ENCODE results near the gene CST2. TPM values are rescaled to one million over a fixed set of nuclear protein-coding genes. Genes with fewer than 3 reads are reported as not detected.

Gene CST2
- total RNA-seq, 1 experiment from 2014 or later: not detected

DNA sequence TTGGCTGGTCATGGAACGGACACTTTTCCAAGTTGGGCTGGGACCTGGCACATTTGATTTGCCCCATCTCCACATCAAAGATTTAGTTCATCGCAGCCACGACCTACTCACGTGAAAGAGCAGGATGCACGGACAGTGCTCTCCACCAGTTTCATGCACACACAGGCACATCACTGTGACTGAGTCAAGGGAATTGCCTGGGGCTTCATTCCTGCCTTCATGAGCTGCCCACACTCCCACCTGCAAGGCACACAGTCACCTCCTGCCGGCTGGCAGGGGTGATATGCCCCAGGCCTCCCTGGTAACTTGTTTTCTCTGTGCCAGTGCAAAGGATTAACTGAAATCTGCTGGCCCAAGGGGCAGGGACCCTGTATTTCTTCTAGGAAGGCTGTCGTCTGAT, 52.4 kb downstream of the CST2 start:
- no CpG with 5 or more reads among the region's 7 CpGs for WGBS (ENCODE audit: extremely low coverage, insufficient read length, low lambda C conversion rate)
- Histone ChIP-seq H3K79me2 (ENCODE audit: insufficient read depth, low read length) (no peaks in the 10 kb centered on the region), H2AFZ (ENCODE audit: low read length) (no peak overlapping the region), H3K23me2 (ENCODE audit: insufficient read length, low read depth, low read length, poor library complexity, severe bottlenecking) (no peaks in the 10 kb centered on the region), H2AK5ac (ENCODE audit: insufficient read length, low read length) (no peak overlapping the region), H2BK15ac (ENCODE audit: low read depth, low read length) (no peak overlapping the region), H4K20me1 (ENCODE audit: control insufficient read depth, insufficient read depth, insufficient read length) (no peaks in the 10 kb centered on the region), H3K9me3 (ENCODE audit: control insufficient read depth, low read depth, low read length) (no peaks in the 10 kb centered on the region), H3K9ac (ENCODE audit: extremely low read depth, insufficient read length, low read length) (no peak overlapping the region), H2BK12ac (ENCODE audit: insufficient read length, low read depth, low read length) (no peak overlapping the region), H3K14ac (ENCODE audit: insufficient read depth, low read length) (no peak overlapping the region), H3K56ac (ENCODE audit: insufficient read length, low read depth, low read length) (no peak overlapping the region), H3K27me3 (ENCODE audit: insufficient read depth, low read length) (no peaks in the 10 kb centered on the region; the same call in 1 of the 2 replicates), H3K4me2 (ENCODE audit: insufficient read depth, insufficient read length, low read length) (no peak overlapping the region), H3T11ph (ENCODE audit: low read length) (no peak overlapping the region), H3K27ac (ENCODE audit: insufficient read length, low read depth, low read length) (no peak overlapping the region), H3K79me1 (ENCODE audit: insufficient read depth, low read depth, low read length, poor library complexity, severe bottlenecking) (no peaks in the 10 kb centered on the region), H2BK120ac (ENCODE audit: low read depth, low read length, poor library complexity, severe bottlenecking) (no peak overlapping the region), H2BK5ac (ENCODE audit: insufficient read length, low read length) (no peak overlapping the region), H3K23ac (ENCODE audit: insufficient read length, low read depth, low read length) (no peak overlapping the region), H3K4ac (ENCODE audit: low read depth, low read length) (no peak overlapping the region), H2BK20ac (ENCODE audit: low read depth, low read length, poor library complexity, severe bottlenecking) (no peak overlapping the region), H4K5ac (ENCODE audit: insufficient read length, low read depth, low read length) (no peak overlapping the region), H3K4me1 (ENCODE audit: insufficient read depth, low read length) (no peaks in the 10 kb centered on the region; the same call in 1 of the 2 replicates), H3K18ac (ENCODE audit: insufficient read length, low read depth, low read length) (no peak overlapping the region), H4K91ac (ENCODE audit: insufficient read length, low read depth, low read length) (no peak overlapping the region), H4K8ac (replicated peaks; ENCODE audit: insufficient read length, low read depth, low read length) (no peak overlapping the region)
- no peak for DNase-seq
- Mint-ChIP-seq H3K4me3 (no peak overlapping the region), H3K36me3 (ENCODE audit: insufficient read depth in 1 of 3, low read depth in 3 of 3) (no peaks in the 10 kb centered on the region), H3K9me3 (no peaks in the 10 kb centered on the region), H3K27ac (no peak overlapping the region; a peak in 1 of 7 replicates), H3K4me1 (peaks cover 8 to 12% of the 10 kb centered on the region in 2 experiments), H3K27me3 (ENCODE audit: low read depth) (peaks cover 68% of the 10 kb centered on the region)
- TF ChIP-seq, protein P1, sequence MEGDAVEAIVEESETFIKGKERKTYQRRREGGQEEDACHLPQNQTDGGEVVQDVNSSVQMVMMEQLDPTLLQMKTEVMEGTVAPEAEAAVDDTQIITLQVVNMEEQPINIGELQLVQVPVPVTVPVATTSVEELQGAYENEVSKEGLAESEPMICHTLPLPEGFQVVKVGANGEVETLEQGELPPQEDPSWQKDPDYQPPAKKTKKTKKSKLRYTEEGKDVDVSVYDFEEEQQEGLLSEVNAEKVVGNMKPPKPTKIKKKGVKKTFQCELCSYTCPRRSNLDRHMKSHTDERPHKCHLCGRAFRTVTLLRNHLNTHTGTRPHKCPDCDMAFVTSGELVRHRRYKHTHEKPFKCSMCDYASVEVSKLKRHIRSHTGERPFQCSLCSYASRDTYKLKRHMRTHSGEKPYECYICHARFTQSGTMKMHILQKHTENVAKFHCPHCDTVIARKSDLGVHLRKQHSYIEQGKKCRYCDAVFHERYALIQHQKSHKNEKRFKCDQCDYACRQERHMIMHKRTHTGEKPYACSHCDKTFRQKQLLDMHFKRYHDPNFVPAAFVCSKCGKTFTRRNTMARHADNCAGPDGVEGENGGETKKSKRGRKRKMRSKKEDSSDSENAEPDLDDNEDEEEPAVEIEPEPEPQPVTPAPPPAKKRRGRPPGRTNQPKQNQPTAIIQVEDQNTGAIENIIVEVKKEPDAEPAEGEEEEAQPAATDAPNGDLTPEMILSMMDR (conservative IDR thresholded peaks at IDR 0.05): no peak

Other genes starting within 250 kb of the CST2 start
- gene CST9, start 220.8 kb downstream of the CST2 start, total RNA-seq (2021): not detected in 2 replicates
- gene CST3, start 188.8 kb downstream of the CST2 start, total RNA-seq (2021): 77.2 and 81.9 TPM in 2 replicates
- not detected in 2 replicates for gene CST4, start 137.7 kb downstream of the CST2 start, total RNA-seq (2021)
- 1.7 and 1.9 TPM in 2 replicates for gene CST1, start 75.8 kb downstream of the CST2 start, total RNA-seq (2021)
- gene CST5, start 53.0 kb upstream of the CST2 start, total RNA-seq (2021): not detected in 2 replicates
- gene GGTLC1, start 162.1 kb upstream of the CST2 start, total RNA-seq (2021): not detected in 2 replicates